ENCODE results near the gene EFR3B. TPM values are rescaled to one million over a fixed set of nuclear protein-coding genes. Genes with fewer than 3 reads are reported as not detected.

The EFR3B gene
- total and polyA plus RNA-seq, 2 of the 13 experiments (the other 11 are each of a cell fraction or from before 2014, with no cell fraction given): 0.42 TPM

- TF ChIP-seq PAWR (CRISPR knock-in tag; IDR thresholded peaks at IDR 0.05; ENCODE audit: borderline replicate concordance): no peak
- no peak for TF ChIP-seq TAF15 (IDR thresholded peaks at IDR 0.05; ENCODE audit: low read depth, low read length, poor library complexity, severe bottlenecking)
- TF ChIP-seq RFXAP (CRISPR knock-in tag; IDR thresholded peaks at IDR 0.05; ENCODE audit: borderline replicate concordance): no peak
- no peak for TF ChIP-seq SRSF4 (IDR thresholded peaks at IDR 0.05; ENCODE audit: low read depth, low read length, poor library complexity, severe bottlenecking)
- TF ChIP-seq ZNF629 (CRISPR knock-in tag; conservative IDR thresholded peaks at IDR 0.05): no peak
- TF ChIP-seq, protein P1, sequence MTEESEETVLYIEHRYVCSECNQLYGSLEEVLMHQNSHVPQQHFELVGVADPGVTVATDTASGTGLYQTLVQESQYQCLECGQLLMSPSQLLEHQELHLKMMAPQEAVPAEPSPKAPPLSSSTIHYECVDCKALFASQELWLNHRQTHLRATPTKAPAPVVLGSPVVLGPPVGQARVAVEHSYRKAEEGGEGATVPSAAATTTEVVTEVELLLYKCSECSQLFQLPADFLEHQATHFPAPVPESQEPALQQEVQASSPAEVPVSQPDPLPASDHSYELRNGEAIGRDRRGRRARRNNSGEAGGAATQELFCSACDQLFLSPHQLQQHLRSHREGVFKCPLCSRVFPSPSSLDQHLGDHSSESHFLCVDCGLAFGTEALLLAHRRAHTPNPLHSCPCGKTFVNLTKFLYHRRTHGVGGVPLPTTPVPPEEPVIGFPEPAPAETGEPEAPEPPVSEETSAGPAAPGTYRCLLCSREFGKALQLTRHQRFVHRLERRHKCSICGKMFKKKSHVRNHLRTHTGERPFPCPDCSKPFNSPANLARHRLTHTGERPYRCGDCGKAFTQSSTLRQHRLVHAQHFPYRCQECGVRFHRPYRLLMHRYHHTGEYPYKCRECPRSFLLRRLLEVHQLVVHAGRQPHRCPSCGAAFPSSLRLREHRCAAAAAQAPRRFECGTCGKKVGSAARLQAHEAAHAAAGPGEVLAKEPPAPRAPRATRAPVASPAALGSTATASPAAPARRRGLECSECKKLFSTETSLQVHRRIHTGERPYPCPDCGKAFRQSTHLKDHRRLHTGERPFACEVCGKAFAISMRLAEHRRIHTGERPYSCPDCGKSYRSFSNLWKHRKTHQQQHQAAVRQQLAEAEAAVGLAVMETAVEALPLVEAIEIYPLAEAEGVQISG (CRISPR knock-in tag; IDR thresholded peaks at IDR 0.05): no peak
- no peak for TF ChIP-seq ZNF446 (CRISPR knock-in tag; IDR thresholded peaks at IDR 0.05)
- 0 out of 2 replicates have a peak, but pooled peaks have one; percentile 46 for TF ChIP-seq ZNF563 (CRISPR knock-in tag; IDR thresholded peaks at IDR 0.05)
- TF ChIP-seq, protein P2, sequence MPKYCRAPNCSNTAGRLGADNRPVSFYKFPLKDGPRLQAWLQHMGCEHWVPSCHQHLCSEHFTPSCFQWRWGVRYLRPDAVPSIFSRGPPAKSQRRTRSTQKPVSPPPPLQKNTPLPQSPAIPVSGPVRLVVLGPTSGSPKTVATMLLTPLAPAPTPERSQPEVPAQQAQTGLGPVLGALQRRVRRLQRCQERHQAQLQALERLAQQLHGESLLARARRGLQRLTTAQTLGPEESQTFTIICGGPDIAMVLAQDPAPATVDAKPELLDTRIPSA (CRISPR knock-in tag; IDR thresholded peaks at IDR 0.05; ENCODE audit: borderline replicate concordance): peak; percentile 56; the same call in 1 of the 2 replicates
- TF ChIP-seq ZNF543 (CRISPR knock-in tag; IDR thresholded peaks at IDR 0.05): no peak
- no peak for TF ChIP-seq ZNF75D (CRISPR knock-in tag; IDR thresholded peaks at IDR 0.05; ENCODE audit: borderline replicate concordance)
- no peak for TF ChIP-seq NCOA5 (CRISPR knock-in tag; IDR thresholded peaks at IDR 0.05)
- peak; percentile 36; the same call in 1 of the 2 replicates for TF ChIP-seq MAX (IDR thresholded peaks at IDR 0.05)
- TF ChIP-seq MED13 (CRISPR knock-in tag; IDR thresholded peaks at IDR 0.05): no peak
- no peak for TF ChIP-seq ZNF382 (CRISPR knock-in tag; IDR thresholded peaks at IDR 0.05; ENCODE audit: borderline replicate concordance)
- TF ChIP-seq ZFP90 (CRISPR knock-in tag; IDR thresholded peaks at IDR 0.05; ENCODE audit: borderline replicate concordance): no peak
- TF ChIP-seq, protein P3, sequence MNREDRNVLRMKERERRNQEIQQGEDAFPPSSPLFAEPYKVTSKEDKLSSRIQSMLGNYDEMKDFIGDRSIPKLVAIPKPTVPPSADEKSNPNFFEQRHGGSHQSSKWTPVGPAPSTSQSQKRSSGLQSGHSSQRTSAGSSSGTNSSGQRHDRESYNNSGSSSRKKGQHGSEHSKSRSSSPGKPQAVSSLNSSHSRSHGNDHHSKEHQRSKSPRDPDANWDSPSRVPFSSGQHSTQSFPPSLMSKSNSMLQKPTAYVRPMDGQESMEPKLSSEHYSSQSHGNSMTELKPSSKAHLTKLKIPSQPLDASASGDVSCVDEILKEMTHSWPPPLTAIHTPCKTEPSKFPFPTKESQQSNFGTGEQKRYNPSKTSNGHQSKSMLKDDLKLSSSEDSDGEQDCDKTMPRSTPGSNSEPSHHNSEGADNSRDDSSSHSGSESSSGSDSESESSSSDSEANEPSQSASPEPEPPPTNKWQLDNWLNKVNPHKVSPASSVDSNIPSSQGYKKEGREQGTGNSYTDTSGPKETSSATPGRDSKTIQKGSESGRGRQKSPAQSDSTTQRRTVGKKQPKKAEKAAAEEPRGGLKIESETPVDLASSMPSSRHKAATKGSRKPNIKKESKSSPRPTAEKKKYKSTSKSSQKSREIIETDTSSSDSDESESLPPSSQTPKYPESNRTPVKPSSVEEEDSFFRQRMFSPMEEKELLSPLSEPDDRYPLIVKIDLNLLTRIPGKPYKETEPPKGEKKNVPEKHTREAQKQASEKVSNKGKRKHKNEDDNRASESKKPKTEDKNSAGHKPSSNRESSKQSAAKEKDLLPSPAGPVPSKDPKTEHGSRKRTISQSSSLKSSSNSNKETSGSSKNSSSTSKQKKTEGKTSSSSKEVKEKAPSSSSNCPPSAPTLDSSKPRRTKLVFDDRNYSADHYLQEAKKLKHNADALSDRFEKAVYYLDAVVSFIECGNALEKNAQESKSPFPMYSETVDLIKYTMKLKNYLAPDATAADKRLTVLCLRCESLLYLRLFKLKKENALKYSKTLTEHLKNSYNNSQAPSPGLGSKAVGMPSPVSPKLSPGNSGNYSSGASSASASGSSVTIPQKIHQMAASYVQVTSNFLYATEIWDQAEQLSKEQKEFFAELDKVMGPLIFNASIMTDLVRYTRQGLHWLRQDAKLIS (CRISPR knock-in tag; IDR thresholded peaks at IDR 0.05): no peak
- no peak for TF ChIP-seq SIN3B (IDR thresholded peaks at IDR 0.05; ENCODE audit: low read length)
- TF ChIP-seq, protein P4, sequence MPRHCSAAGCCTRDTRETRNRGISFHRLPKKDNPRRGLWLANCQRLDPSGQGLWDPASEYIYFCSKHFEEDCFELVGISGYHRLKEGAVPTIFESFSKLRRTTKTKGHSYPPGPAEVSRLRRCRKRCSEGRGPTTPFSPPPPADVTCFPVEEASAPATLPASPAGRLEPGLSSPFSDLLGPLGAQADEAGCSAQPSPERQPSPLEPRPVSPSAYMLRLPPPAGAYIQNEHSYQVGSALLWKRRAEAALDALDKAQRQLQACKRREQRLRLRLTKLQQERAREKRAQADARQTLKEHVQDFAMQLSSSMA (CRISPR knock-in tag; IDR thresholded peaks at IDR 0.05): no peak
Measured at GRCh38 chr2:25041307-25041927, 459 bp upstream of the EFR3B start (continued).
